RWPE1 (cell line): ENCODE data around the gene DIP2B.

ENCODE experiments used
- CTCF ChIA-PET: fragments of 350-600 bp; sonication (Branson Sonifier 250); formaldehyde crosslinking; extraction: SDS; loops from one replicate; lab custom pipeline; 2021; lab: Yijun Ruan, JAX
- POLR2A ChIA-PET: fragments of 400-600 bp; formaldehyde crosslinking; extraction: SDS; loops from one replicate; lab custom pipeline; 2020; ENCODE audit warnings: antibody characterized with exemption; ENCODE audit not compliant: low non-redundant PET; lab: Yijun Ruan, JAX
- DNase-seq: peaks from one replicate; pipeline ENCODE4 v3.0.0; 2012; ENCODE audit warnings: low spot score
- H3K27ac ChIP-seq: fragments of 450-650 bp; 2 replicates; pipeline ENCODE4 v1.5.1; 2017
- TF ChIP-seq, protein P1 (sequence below): fragments of 450-650 bp; conservative IDR thresholded peaks from 2 replicates; pipeline ENCODE4 v1.5.1; 2017; ENCODE audit warnings: low read depth, mild to moderate bottlenecking

DIP2B gene

DNA sequence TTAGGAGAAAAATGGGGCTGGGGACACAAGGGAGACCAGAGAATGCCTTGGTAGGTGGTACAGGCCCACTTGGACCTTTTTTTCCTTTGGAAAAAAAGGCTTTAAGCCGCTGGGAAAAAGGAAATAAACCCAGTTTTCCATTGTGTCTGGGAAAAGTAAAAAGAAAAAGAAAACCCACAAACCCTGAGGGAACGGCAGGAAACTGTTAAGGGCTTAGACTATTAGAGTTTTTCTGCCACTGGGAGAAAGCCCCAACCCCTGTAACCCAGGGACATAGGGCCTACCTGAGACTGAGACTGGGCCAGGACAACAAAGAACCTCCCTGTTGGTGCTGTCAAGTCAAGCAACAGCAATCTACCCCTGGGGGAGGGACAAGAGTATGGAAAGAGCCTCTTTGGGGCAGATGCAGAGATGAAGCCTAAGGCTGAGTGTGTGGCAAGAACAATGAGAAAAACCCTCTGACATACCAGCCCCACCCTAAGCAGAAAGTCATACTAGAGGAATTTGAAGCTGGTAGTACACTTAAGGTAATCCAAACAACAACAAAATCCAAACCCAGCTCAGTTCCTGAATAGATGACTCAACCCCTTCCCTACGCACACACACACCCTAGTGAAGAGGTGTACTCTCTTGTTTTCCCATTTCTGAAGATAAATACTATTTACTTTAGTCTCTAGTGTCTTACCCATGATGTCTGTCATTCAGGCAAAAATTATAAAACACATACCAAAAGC, 281.9 kb downstream of the DIP2B start:
- CTCF ChIA-PET = interaction anchor here (0.6 kb wide), 1 partner anchor 73 kb away, joined by 5 read pairs; no protein-coding TSS in a partner anchor
- peak overlapping the region; percentile 92 for H3K27ac ChIP-seq
- TF ChIP-seq, protein P1, sequence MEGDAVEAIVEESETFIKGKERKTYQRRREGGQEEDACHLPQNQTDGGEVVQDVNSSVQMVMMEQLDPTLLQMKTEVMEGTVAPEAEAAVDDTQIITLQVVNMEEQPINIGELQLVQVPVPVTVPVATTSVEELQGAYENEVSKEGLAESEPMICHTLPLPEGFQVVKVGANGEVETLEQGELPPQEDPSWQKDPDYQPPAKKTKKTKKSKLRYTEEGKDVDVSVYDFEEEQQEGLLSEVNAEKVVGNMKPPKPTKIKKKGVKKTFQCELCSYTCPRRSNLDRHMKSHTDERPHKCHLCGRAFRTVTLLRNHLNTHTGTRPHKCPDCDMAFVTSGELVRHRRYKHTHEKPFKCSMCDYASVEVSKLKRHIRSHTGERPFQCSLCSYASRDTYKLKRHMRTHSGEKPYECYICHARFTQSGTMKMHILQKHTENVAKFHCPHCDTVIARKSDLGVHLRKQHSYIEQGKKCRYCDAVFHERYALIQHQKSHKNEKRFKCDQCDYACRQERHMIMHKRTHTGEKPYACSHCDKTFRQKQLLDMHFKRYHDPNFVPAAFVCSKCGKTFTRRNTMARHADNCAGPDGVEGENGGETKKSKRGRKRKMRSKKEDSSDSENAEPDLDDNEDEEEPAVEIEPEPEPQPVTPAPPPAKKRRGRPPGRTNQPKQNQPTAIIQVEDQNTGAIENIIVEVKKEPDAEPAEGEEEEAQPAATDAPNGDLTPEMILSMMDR = no peak
- POLR2A ChIA-PET = interaction anchor here (1.1 kb wide), 1 partner anchor 22 kb away, joined by 3 read pairs; the partner anchor contains the start of gene ATF1
- peak; percentile 91 for DNase-seq

DNA sequence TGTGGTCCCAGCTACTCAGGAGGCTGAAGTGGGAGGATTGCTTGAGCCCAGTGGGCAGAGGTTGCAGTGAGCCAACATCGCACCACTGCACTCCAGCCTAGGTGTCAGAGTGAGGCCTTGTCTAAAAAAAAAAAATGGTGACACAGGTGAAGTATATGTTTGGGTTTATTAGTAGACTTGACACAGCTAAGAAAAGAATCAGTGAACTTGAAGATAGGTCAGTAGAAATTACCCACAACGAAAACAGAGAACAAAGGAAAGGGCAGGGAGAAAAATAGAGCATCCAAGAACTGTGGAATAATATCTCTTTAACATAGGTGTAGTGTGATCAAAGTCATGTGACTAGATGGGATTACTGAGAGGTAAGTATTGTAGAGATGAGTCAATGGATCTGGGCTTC, 282.8 kb downstream of the DIP2B start:
- TF ChIP-seq, protein P1 = no peak
- ChIA-PET POLR2A (no interaction called here), CTCF (interaction anchor here (0.6 kb wide), 1 partner anchor 74 kb away, joined by 5 read pairs; no protein-coding TSS in a partner anchor)
- peak overlapping the region; percentile 92 for H3K27ac ChIP-seq
- no peak for DNase-seq

DNA sequence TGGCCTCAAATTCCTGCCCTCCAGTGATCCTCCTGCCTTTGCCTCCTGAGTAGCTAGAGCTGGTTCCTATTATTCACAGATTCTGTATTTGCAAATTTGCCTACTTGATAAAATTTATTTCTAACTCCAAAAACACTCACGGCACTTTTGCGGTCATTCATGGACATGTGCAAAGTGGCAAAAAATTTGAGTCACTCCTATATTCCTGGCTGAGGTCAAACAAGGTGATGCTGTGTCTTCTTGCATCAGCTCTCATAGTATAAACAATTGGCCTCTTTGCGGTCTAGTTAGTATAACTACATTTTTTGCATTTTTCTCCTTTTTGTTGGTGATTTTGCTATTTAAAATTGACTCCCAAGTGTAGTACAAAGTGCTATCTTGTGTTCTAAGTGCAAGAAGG, 283.8 kb downstream of the DIP2B start:
- peak overlapping the region; percentile 92 for H3K27ac ChIP-seq
- TF ChIP-seq, protein P1 = no peak
- POLR2A ChIA-PET = no interaction called here
- CTCF ChIA-PET = no interaction called here
- no peak for DNase-seq

DNA sequence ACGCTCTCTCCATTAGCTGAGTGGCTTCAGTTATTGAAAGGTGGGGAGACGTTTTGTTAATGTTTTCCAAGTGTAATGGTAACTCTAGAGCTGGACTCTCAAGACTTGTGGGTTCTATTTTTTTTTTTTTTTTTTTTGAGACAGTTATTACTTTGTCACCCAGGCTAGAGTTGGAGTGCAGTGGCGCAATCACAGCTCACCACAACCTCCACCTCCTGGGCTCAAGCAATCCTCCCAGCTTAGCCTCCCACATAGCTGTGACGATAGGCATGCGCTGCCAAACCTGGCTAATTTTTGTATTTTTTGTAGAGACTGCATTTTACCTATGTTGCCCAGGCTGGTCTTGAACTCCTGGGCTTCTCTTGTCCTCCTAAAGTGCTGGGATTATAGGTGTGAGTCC, 285.3 kb downstream of the DIP2B start:
- no peak overlapping the region for H3K27ac ChIP-seq
- POLR2A ChIA-PET = no interaction called here
- TF ChIP-seq, protein P1 = no peak
- DNase-seq = no peak
- CTCF ChIA-PET = interaction anchor here (0.7 kb wide), 1 partner anchor 33 kb away, joined by 3 read pairs; no protein-coding TSS in a partner anchor
